GM18520 (cell line): ENCODE measurements around the gene SMIM23.
"Not testable (repeated sequence)": the region's sequence is repeated elsewhere in the genome, so short reads cannot be mapped to it uniquely, and the experiment has no call there.

Experiments used
- ATAC-seq: cut with Tn5 transposase; IDR thresholded peaks from one replicate; pipeline ENCODE4 v1.9.1; 2021; ENCODE audit not compliant: unreplicated experiment

SMIM23 gene

DNA sequence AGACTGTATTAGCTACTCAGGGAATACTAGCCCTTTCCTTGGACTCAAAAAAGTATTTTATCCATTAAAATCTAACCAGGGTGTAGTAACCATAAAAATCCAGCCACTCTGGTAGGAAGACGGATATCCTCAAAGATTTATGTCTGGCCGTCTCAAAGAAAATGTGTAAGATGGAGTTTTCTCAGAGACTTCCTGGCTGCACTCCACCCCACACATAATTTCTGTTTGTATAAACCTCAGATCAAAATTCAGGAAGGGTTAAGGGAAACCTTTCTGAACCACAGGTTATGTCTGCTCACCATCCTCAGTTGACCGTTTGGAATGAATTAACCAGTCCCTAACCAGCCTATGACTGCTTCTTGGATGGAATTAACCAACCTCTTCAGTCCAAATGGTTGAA lies 13.8 kb upstream of the SMIM23 start:
- no peak for ATAC-seq

GRCh38 chr5:171773106-171773505 lies 12.5 kb upstream of the SMIM23 start:
- ATAC-seq, result no peak

DNA sequence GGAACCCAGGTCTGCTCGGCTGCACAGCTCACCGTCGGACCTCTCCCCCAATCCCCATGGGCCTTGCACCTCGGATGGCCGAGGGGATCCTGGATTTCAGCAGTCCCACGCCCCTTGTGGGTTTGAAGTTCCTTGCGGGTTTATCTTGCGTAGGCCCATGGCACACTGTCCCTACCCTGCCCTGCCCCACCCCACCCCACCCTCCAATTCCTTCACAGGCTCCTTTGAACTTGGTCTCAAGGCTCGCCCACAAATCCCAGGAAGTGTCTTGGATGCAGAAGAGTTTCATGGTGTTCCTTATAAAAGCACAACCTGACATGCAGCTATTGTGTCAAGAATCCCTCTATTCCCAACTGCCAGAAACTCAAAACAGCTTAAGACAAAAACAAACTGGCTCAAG lies 11.2 kb upstream of the SMIM23 start:
- ATAC-seq, result no peak

DNA sequence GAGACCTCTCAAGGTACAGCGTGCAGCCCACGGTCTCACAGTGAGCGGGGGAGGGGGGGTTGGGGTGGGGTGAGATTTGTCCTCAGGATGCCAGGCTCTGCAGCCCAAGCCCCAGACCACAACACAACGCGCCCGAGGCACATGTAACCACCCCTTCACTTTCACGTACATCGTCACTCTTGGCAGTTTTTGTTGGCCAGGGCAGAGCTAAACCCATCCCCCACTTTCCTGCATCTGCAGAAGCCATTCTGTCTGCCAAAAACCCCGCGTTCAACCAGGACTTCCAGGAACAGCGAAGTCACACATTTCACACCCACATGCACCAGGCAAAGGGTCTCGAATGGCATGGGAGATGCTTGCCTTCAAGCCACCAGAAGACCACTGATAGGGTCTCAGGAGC lies 9.4 kb upstream of the SMIM23 start:
- ATAC-seq, result no peak

GRCh38 chr5:171776770-171777759 lies 8.6 kb upstream of the SMIM23 start:
- no peak for ATAC-seq

DNA sequence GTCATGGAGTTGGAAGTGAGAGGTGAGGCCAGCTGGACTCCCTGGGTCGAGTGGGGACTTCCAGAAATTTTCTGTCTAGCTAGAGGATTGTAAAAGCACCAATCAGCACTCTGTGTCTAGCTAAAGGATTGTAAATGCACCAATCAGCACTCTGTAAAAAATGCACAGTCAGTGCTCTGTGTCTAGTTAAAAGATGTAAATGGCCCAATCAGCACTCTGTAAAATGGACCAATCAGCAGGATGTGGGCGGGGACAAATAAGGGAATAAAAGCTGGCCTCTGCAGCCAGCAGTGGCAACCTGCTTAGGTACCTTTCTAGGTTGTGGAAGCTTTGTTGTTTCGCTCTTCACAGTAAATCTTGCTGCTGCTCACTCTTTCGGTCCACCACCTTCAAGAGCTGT lies 3.9 kb upstream of the SMIM23 start:
- ATAC-seq, result not testable (repeated sequence)

- no peak for ATAC-seq
These were observed 3.2 kb upstream of the SMIM23 start for GRCh38 chr5:171782332-171782966.

DNA sequence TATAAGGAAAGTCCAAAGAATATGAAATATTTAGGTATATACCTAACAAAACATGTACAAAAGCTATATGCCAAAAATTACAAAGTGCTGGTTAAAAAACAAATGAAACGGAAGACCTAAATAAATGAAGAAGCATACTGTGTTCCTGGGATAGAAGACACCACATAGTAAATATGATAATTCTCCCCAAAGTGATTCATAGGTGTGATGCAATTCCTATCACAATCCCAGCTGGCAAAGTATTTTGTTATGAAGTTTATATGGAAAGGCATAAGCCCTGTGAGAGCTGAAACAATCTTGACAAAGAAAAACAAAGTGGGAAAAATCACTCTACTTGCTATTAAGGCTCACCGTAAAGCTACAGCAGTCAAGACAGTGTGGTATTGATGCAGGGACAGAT lies 2.6 kb upstream of the SMIM23 start:
- no peak for ATAC-seq

DNA sequence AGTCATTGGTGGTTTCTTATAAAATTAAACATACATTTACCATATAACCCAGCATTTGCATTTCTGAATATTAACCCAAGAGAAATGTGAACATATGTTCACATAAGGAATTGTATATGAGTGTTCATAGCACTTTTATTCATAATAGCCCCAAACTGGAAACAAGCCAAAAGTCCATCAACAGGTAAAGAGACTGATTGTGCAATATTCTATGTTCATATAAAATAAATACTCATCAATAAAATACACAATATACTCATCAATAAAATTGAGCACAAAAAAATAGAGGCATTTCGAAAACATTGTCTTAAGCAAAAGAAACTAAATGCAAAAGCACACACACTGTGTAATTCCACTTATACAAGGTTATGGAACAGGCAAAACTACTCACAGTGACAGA lies 3.7 kb downstream of the SMIM23 start:
- no peak for ATAC-seq

- ATAC-seq, result no peak
These were observed 4.8 kb downstream of the SMIM23 start for GRCh38 chr5:171790408-171790807.

DNA sequence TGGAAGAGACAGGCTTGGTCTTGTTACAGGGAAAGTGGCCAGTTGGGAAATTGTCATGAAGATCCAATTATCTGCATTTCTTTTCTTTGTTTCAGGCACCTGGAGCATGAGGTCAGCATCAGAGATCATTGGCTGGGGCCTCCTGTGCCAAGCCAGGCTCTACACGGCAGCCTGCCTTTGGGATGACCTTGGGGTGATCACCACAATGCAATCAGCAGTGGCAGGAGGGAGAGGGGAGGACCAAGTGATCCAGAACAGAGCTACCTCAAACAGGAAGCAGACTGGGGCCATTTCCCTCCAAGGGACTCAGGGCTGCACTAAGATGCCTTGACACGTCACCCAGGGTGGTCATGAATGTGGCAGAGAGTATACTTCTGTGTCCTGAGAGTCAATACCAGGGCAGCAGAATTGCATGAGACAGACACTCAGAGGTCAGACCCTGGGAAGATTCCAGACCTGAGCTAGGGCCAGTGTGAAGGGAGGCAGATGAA lies 8.9 kb downstream of the SMIM23 start:
- no peak for ATAC-seq

DNA sequence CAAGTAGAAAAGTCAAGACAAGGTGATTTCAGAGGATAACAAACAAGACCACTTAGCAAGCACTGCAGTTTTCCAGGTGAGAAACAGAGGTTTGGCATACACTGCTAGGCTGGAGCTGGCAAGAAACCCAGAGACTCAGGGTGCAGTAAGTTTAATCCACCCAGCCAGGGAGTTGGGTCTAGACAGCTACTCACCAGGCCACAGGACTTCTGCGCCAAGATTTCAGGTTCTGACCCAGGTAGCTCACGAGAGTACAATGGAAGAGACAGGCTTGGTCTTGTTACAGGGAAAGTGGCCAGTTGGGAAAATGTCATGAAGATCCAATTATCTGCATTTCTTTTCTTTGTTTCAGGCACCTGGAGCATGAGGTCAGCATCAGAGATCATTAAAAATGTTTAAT lies 9.8 kb downstream of the SMIM23 start:
- no peak for ATAC-seq

DNA sequence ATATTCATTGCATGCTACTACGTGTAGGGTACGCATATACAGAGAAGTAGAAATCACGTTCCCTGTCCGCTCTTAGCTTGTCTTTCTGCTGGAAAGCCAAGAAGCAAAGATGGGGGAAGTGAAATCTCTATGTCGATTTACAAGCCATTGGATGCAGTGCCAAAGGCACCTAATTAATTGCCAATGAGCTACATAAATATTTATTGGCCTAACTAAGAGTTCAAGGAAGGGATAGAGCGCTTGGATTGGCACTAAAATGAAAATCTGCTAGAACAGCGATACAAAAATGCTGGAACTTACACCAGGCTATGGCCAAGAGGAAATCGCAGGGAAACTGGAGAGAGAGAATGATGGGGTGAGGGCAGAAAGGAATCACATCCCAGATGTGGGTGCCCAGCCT lies 10.8 kb downstream of the SMIM23 start:
- ATAC-seq, result no peak

DNA sequence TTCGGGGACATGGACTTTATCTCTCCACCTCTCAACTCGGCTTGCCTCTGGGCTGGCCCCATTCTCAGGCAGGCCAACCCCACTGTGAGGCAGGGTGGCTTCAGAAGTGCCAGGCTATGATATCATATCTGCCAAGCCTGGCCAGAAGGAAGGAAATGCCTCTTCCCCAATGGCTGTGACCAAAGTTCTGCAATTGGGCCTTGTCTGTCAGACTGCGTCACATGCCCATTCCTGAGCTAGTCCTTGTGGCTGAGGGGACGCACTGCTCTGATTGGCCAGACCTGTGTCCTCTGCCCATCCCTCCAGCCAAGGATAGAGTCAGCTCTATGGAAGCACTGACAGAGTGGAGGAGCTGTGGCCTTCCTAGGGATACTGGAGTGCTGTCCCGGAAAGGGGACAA lies 11.9 kb downstream of the SMIM23 start:
- no peak for ATAC-seq

DNA sequence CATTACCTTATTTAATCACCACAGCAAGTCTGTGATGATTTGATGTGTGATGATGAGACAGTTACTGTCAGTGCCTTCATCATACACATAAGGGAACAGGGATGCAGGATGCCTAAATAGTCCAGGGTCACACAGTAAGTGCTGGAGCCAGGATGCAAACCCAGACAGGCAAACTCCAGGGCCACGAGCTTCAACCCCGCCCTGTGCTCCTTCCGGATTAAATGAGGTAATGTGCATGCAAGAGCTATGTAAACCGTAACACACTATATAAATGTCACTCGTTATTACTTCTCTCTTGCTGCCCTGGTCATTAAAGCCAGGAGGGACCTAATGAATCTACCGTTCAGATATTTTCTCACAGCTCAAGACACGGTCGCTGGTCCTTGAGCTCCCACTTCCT lies 12.8 kb downstream of the SMIM23 start:
- no peak for ATAC-seq

- ATAC-seq, result no peak
These were observed 16.2 kb downstream of the SMIM23 start for GRCh38 chr5:171801839-171802238.

GRCh38 chr5:171805746-171806145 lies 20.1 kb downstream of the SMIM23 start:
- no peak for ATAC-seq

DNA sequence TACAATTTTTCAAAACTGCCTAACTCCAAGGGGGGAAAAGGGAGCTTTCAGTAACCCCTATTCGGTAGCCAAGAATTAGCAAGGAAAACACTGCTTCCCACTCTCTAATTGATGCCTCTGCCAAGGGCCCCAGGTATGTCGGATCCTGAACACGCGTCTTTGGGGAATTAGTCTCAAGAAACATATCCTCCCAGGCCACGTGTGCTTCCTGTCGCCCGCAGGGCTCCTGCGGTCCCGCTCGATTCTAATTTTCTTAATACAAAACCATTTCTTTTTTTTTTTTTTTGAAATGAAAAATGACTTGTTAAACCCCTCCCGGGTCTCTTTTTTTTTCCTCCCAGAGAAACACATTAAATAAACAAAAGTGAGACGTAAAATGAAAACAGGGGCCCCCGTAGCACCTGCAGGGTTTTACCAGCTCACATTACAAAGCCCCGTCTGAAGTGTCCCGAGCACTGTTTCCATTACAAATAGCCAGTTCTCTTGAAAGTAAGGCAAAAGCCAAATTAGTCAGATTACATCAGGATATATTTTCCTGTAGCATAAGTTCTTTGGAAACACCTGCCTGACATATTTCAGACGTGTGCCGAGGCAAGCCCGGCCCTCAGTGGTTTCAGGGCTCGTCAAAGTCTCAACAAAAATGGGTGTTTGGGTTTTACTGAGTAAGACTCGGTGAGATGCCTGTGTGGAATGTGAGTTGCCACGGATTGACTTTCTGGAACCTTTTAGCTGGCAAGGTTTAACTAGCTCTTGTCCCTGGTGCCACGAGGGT lies 21.5 kb downstream of the SMIM23 start:
- ATAC-seq, result no peak

GRCh38 chr5:171808453-171808852 lies 22.8 kb downstream of the SMIM23 start:
- ATAC-seq, result no peak

GRCh38 chr5:171808951-171809350 lies 23.3 kb downstream of the SMIM23 start:
- no peak for ATAC-seq

DNA sequence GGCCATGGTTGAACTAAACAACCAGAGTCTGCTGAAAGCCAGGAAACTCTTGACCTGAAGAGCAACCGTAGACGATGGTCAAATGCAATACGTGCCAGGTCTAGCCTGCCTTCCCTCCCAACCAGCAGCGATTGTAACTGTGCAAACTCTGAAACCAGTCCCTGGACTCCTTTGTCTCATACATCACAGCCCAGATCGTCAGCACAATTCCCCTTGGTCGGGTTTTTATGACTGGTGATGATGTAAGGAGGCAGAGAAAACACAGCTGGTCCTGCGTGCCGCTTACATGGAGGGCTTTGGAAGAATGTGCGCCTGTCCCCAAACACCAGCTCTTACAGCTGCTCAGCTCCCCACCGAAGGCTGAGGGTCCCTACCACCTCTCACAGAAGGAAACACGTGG lies 24.6 kb downstream of the SMIM23 start:
- ATAC-seq, result no peak
